Measurements from ENCODE around the gene PTAFR. TPM values are rescaled to one million over a fixed set of nuclear protein-coding genes. Genes with fewer than 3 reads are reported as not detected.

PTAFR gene
- total RNA-seq, 1 donor from 2014 or later = 52.8 TPM

DNA sequence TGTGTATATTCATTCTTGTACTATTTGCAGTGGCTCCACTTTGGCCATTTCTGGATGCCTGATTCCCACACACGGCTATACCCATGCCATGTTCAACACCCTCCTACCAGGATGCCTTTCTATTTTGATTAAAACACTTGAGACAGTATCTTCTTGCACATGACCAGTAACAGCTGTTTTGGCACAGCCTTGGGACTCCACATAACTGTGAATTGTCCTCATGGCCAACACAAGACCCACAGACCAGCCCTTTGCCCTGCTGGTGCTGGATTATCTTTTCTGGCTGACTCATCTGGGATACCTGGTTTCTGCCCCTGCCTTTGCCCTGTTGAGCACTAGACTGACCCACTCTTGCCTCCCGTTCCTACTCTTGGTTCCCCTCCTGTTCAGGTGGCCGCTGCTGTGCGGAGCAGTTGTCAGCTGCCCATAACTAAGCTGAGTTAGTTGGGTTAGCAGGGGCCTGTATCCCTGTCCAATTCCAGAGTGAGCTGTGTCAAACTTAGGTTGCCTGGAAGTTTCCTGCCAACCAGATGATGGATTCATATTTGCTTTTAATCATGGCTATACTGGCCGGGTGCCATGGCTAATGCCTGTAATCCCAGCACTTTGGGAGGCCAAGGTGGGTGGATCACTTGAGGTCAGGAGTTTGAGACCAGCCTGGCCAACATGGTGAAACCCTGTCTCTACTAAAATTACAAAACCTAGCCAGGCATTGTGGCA, 77.3 kb downstream of the PTAFR start:
- no peak for DNase-seq
- H3K36me3 ChIP-seq = no peaks in the 10 kb centered on the region
- H3K4me1 ChIP-seq = no peaks in the 10 kb centered on the region
- H3K27me3 ChIP-seq (ENCODE audit: low read depth) = no peaks in the 10 kb centered on the region
- H3K4me3 ChIP-seq = no peak overlapping the region
- H3K9me3 ChIP-seq = no peaks in the 10 kb centered on the region
- intact Hi-C loops (cut with DNase I) = no loop called here
- TF ChIP-seq, protein P1, sequence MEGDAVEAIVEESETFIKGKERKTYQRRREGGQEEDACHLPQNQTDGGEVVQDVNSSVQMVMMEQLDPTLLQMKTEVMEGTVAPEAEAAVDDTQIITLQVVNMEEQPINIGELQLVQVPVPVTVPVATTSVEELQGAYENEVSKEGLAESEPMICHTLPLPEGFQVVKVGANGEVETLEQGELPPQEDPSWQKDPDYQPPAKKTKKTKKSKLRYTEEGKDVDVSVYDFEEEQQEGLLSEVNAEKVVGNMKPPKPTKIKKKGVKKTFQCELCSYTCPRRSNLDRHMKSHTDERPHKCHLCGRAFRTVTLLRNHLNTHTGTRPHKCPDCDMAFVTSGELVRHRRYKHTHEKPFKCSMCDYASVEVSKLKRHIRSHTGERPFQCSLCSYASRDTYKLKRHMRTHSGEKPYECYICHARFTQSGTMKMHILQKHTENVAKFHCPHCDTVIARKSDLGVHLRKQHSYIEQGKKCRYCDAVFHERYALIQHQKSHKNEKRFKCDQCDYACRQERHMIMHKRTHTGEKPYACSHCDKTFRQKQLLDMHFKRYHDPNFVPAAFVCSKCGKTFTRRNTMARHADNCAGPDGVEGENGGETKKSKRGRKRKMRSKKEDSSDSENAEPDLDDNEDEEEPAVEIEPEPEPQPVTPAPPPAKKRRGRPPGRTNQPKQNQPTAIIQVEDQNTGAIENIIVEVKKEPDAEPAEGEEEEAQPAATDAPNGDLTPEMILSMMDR (IDR thresholded peaks at IDR 0.05) = no peak
- no peak for ATAC-seq
- H3K27ac ChIP-seq = no peak overlapping the region

Other genes starting within 250 kb of the PTAFR start
- 15.4 TPM for gene SMPDL3B, start 241.7 kb downstream of the PTAFR start, total RNA-seq
- gene XKR8, start 216.7 kb downstream of the PTAFR start, total RNA-seq = 12.8 TPM
- gene EYA3, start 88.1 kb downstream of the PTAFR start, total RNA-seq = 20.4 TPM
- 68.9 TPM for gene DNAJC8, start 56.3 kb upstream of the PTAFR start, total RNA-seq
- gene ATP5IF1, start 59.4 kb upstream of the PTAFR start, total RNA-seq = 109 TPM
- 13.1 TPM for gene SESN2, start 82.8 kb upstream of the PTAFR start, total RNA-seq
- 12.6 TPM for gene MED18, start 152.3 kb upstream of the PTAFR start, total RNA-seq
- gene PHACTR4, start 193.1 kb upstream of the PTAFR start, total RNA-seq = 44.2 TPM